ENCODE results near the gene MSRB1. TPM values are rescaled to one million over a fixed set of nuclear protein-coding genes. Genes with fewer than 3 reads are reported as not detected.

The MSRB1 gene
- total and polyA plus RNA-seq, 2 of the 13 experiments (the other 11 are each of a cell fraction or from before 2014, with no cell fraction given): 32.1 to 75.4 TPM

DNA sequence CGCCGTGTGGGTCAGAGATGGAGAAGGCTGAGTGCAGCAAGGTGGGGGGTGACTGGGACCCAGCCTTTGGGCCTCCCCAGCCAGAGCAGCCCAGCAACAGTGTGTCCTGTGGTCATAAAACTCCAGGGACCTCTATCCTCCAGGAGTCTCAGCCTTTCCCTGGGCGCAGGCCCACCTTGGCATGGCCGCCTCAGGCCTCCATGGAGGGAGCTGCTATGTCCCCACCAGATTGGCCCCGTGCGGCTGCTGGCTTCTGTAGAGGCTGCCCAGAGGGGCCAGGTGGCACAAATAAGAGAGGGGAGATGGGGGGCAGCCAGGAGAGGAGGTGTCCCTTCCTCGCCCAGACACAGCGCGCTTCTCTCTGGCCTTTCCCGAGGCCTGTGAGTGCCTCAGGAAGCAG, 44.2 kb upstream of the MSRB1 start:
- peaks cover 67% of the 10 kb centered on the region for H3K4me1 ChIP-seq (ENCODE audit: insufficient read depth, low read length)
- H3K4me3 ChIP-seq (replicated peaks in 1 of 3; ENCODE audit: insufficient read depth in 1 of 3, low read depth in 2 of 3, low read length in 3 of 3): no peak overlapping the region
- POLR2A ChIA-PET: interaction anchor here (1.0 to 2.7 kb wide), 2 partner anchors 23 to 168 kb away, joined by 3 to 8 read pairs; partner anchors contain the start of genes RPS2 and TRAF7
- TF ChIP-seq STAT5B (CRISPR knock-in tag; IDR thresholded peaks at IDR 0.05): no peak
- TF ChIP-seq AGO2 (optimal IDR thresholded peaks at IDR 0.05; ENCODE audit: low read depth, low read length): peak; percentile 82
- peak; percentile 54 for TF ChIP-seq RBM22 (optimal IDR thresholded peaks at IDR 0.05; ENCODE audit: low read length)
- no peak for TF ChIP-seq ZBTB3 (CRISPR knock-in tag; IDR thresholded peaks at IDR 0.05; ENCODE audit: borderline replicate concordance, low read depth)
- peak; percentile 47; the same call in 1 of the 2 replicates for TF ChIP-seq RBFOX2 (IDR thresholded peaks at IDR 0.05; ENCODE audit: low read depth, low read length)
- ATAC-seq: no peak
- in situ Hi-C loops (cut with HindIII; ENCODE audit: extremely low pct_ligation_motif_present, low pct_unique_long_range_greater_than_20kb): no loop called here
- no peak overlapping the region for H3K9ac ChIP-seq (ENCODE audit: insufficient read depth, low read depth, low read length)
- WGBS (ENCODE audit: low lambda C conversion rate): 93% methylated on average over 5 of the region's 10 CpGs
- no peaks in the 10 kb centered on the region for H4K20me1 ChIP-seq (ENCODE audit: insufficient read depth, low read length)
- no peak overlapping the region for H3K4me2 ChIP-seq (ENCODE audit: low read depth, low read length)
- H3K27ac ChIP-seq (ENCODE audit: extremely low read length, insufficient read depth, low read length): no peak overlapping the region
- no peak overlapping the region for H2AFZ ChIP-seq (ENCODE audit: low read length)
- H3K36me3 ChIP-seq (replicated peaks in 1 of 2; ENCODE audit: control insufficient read depth in 1 of 2, insufficient read depth in 2 of 2, low read length in 2 of 2): peaks cover 12 to 15% of the 10 kb centered on the region in 2 experiments; a peak in 4 of 5 replicates
- BruUV-seq (replicated peaks): no TSS peak
- H3K27me3 ChIP-seq (ENCODE audit: control insufficient read depth in 1 of 2, insufficient read depth in 2 of 2, low read length in 2 of 2): peaks cover 0 to 8% of the 10 kb centered on the region in 2 experiments; a peak in 2 of 5 replicates
- DNase-seq (ENCODE audit: low spot score): no peak
- H3K9me3 ChIP-seq (ENCODE audit: low read length): no peaks in the 10 kb centered on the region
- H3K79me2 ChIP-seq (ENCODE audit: insufficient read depth, low read length): peaks cover 13% of the 10 kb centered on the region
- no peak for FAIRE-seq
- CTCF ChIA-PET (ENCODE audit: low intra/inter-chr PET ratio, low total read pairs): no interaction called here
- intact Hi-C loops (cut with micrococcal nuclease; ENCODE audit: unreplicated experiment): no loop called here

DNA sequence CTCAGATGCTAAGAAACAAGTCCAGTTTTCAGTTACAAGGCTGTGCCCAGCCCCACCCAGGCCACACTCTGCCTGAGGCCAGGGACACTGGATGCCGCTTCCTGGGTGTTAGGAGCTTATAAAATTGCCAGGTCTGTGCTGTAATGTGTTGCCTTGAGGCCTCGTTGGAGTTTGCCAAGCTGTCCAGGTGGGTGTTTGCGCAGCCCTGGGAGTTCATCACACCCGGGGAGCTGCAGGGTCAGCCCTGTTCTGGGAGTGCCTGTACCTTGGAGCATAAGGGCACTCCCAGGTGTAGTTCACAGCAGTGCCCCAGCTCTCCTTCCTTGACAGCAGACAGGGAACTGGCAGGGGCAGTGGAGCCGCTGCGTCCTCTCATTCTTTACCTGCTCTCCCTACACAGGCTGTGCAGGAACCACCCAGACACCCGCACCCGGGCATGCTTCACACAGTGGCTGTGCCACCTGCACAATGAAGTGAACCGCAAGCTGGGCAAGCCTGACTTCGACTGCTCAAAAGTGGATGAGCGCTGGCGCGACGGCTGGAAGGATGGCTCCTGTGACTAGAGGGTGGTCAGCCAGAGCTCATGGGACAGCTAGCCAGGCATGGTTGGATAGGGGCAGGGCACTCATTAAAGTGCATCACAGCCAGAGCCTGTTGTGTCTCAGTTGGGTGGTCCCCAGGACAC, 42.6 kb upstream of the MSRB1 start:
- Histone ChIP-seq H3K4me2 (ENCODE audit: low read depth, low read length) (peak overlapping the region; percentile 98), H4K20me1 (ENCODE audit: insufficient read depth, low read length) (no peaks in the 10 kb centered on the region), H3K4me3 (replicated peaks in 1 of 3; ENCODE audit: insufficient read depth in 1 of 3, low read depth in 2 of 3, low read length in 3 of 3) (peak overlapping the region; percentile 81 to 93 (median 84)), H3K27ac (ENCODE audit: extremely low read length, insufficient read depth, low read length) (peak overlapping the region; percentile 97), H3K79me2 (ENCODE audit: insufficient read depth, low read length) (peaks cover 13% of the 10 kb centered on the region), H3K9me3 (ENCODE audit: low read length) (no peaks in the 10 kb centered on the region), H3K4me1 (ENCODE audit: insufficient read depth, low read length) (peaks cover 63% of the 10 kb centered on the region), H2AFZ (ENCODE audit: low read length) (no peak overlapping the region), H3K9ac (ENCODE audit: insufficient read depth, low read depth, low read length) (peak overlapping the region; percentile 95), H3K36me3 (replicated peaks in 1 of 2; ENCODE audit: control insufficient read depth in 1 of 2, insufficient read depth in 2 of 2, low read length in 2 of 2) (peaks cover 12 to 15% of the 10 kb centered on the region in 2 experiments; a peak in 4 of 5 replicates), H3K27me3 (ENCODE audit: control insufficient read depth in 1 of 2, insufficient read depth in 2 of 2, low read length in 2 of 2) (peaks cover 0 to 4% of the 10 kb centered on the region in 2 experiments; a peak in 1 of 5 replicates)
- intact Hi-C loops (cut with micrococcal nuclease; ENCODE audit: unreplicated experiment) (no loop called here), in situ Hi-C loops (cut with HindIII; ENCODE audit: extremely low pct_ligation_motif_present, low pct_unique_long_range_greater_than_20kb) (no loop called here)
- no peak for FAIRE-seq
- CTCF ChIA-PET (ENCODE audit: low intra/inter-chr PET ratio, low total read pairs): no interaction called here
- no peak for ATAC-seq
- WGBS (ENCODE audit: low lambda C conversion rate): 84% methylated on average over 7 of the region's 14 CpGs
- POLR2A ChIA-PET: interaction anchor here (0.9 to 6.8 kb wide), 8 partner anchors 8 to 170 kb away, joined by 3 to 62 read pairs (median 9); partner anchors contain the start of genes RPS2, TBL3 and TRAF7
- DNase-seq (ENCODE audit: low spot score): no peak
- no TSS peak for BruUV-seq (replicated peaks)
- TF ChIP-seq, protein P1, sequence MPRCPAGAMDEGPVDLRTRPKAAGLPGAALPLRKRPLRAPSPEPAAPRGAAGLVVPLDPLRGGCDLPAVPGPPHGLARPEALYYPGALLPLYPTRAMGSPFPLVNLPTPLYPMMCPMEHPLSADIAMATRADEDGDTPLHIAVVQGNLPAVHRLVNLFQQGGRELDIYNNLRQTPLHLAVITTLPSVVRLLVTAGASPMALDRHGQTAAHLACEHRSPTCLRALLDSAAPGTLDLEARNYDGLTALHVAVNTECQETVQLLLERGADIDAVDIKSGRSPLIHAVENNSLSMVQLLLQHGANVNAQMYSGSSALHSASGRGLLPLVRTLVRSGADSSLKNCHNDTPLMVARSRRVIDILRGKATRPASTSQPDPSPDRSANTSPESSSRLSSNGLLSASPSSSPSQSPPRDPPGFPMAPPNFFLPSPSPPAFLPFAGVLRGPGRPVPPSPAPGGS (CRISPR knock-in tag; IDR thresholded peaks at IDR 0.05): 0 out of 2 replicates have a peak, but pooled peaks have one; percentile 38
- TF ChIP-seq, protein P2, sequence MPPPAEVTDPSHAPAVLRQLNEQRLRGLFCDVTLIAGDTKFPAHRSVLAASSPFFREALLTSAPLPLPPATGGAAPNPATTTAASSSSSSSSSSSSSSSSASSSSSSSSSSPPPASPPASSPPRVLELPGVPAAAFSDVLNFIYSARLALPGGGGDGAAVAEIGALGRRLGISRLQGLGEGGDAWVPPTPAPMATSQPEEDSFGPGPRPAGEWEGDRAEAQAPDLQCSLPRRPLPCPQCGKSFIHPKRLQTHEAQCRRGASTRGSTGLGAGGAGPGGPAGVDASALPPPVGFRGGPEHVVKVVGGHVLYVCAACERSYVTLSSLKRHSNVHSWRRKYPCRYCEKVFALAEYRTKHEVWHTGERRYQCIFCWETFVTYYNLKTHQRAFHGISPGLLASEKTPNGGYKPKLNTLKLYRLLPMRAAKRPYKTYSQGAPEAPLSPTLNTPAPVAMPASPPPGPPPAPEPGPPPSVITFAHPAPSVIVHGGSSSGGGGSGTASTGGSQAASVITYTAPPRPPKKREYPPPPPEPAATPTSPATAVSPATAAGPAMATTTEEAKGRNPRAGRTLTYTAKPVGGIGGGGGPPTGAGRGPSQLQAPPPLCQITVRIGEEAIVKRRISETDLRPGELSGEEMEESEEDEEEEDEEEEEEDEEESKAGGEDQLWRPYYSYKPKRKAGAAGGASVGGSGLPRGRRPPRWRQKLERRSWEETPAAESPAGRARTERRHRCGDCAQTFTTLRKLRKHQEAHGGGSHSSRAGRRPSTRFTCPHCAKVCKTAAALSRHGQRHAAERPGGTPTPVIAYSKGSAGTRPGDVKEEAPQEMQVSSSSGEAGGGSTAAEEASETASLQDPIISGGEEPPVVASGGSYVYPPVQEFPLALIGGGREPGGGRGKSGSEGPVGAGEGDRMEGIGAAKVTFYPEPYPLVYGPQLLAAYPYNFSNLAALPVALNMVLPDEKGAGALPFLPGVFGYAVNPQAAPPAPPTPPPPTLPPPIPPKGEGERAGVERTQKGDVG (CRISPR knock-in tag; IDR thresholded peaks at IDR 0.05; ENCODE audit: borderline replicate concordance): 0 out of 2 replicates have a peak, but pooled peaks have one; percentile 17
- TF ChIP-seq, protein P3, sequence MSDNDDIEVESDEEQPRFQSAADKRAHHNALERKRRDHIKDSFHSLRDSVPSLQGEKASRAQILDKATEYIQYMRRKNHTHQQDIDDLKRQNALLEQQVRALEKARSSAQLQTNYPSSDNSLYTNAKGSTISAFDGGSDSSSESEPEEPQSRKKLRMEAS (IDR thresholded peaks at IDR 0.05): 0 out of 2 replicates have a peak, but pooled peaks have one; percentile 15
- TF ChIP-seq ZNF589 (CRISPR knock-in tag; conservative IDR thresholded peaks at IDR 0.05) (no peak), SUZ12 (IDR thresholded peaks at IDR 0.05; ENCODE audit: low read depth, low read length) (no peak), ZNF790 (CRISPR knock-in tag; IDR thresholded peaks at IDR 0.05; ENCODE audit: borderline replicate concordance) (no peak)

Data from HepG2 (cell line).